Endothelial cell of umbilical vein (primary cell): Measurements from ENCODE around the gene LMO7. TPM values are rescaled to one million over a fixed set of nuclear protein-coding genes. Genes with fewer than 3 reads are reported as not detected.

Experiments
- BruUV-seq: library from RNA; stranded (reverse); fragments of 400-500 nt; replicated peaks from 2 replicates; lab custom pipeline; 2021; lab: Mats Ljungman, UMichigan
- CTCF ChIA-PET: fragments of 300-600, 350-600 bp; sonication (Branson Sonifier 250); formaldehyde crosslinking; loops from one replicate; lab custom pipeline; 2021; ENCODE audit warnings: antibody characterized with exemption, inconsistent platforms; lab: Charles Lee
- POLR2A ChIA-PET: fragments of 300-600, 350-600 bp; sonication (Branson Sonifier 250); formaldehyde crosslinking; loops from one replicate; lab custom pipeline; 2021; ENCODE audit warnings: antibody characterized with exemption, inconsistent platforms; lab: Charles Lee
- DNase-seq: peaks from one replicate; pipeline ENCODE4 v3.0.0-alpha.2; 2011; ENCODE audit warnings: low read depth, low spot score
- FAIRE-seq: peaks from 2 replicates; lab custom pipeline; 2011; peaks lifted over from hg19 to GRCh38; lab: Jason Lieb, UNC
- H2AFZ ChIP-seq: 2 replicates; pipeline ENCODE4 v1.6.0; 2012; ENCODE audit warnings: low read depth, low read length, control low read depth, inconsistent platforms
- H3K27ac ChIP-seq: 2 replicates; pipeline ENCODE4 v1.5.1; 2011; ENCODE audit warnings: low read depth, mild to moderate bottlenecking, control low read depth, low read length, moderate library complexity; ENCODE audit not compliant: insufficient read depth
- H3K27me3 ChIP-seq, 2 experiments: 2 replicates each; pipeline versions ENCODE4 v1.6.0 to v1.6.1; 2011; ENCODE audit warnings: low read length in 2 of 2, mixed read lengths in 1 of 2; ENCODE audit not compliant: control insufficient read depth in 2 of 2, insufficient read depth in 2 of 2
- H3K36me3 ChIP-seq, 2 experiments: 2 replicates in 1 of 2; 3 replicates in 1 of 2; pipeline ENCODE4 v1.5.1; 2011; ENCODE audit warnings: low read length in 2 of 2, mild to moderate bottlenecking in 1 of 2, moderate library complexity in 1 of 2; ENCODE audit not compliant: control insufficient read depth in 2 of 2, insufficient read depth in 2 of 2; ENCODE audit errors: extremely low read depth in 1 of 2
- H3K4me1 ChIP-seq: 3 replicates; pipeline ENCODE4 v1.5.1; 2011; ENCODE audit warnings: mild to moderate bottlenecking, low read length; ENCODE audit not compliant: control insufficient read depth, insufficient read depth; ENCODE audit errors: extremely low read depth
- H3K4me2 ChIP-seq: 2 replicates; pipeline ENCODE4 v1.6.1; 2011; ENCODE audit warnings: low read length, control low read depth, mixed read lengths; ENCODE audit not compliant: insufficient read depth
- H3K4me3 ChIP-seq, 3 experiments: fragments of 200-600 bp in 1 of 3; sonication (generic), shearing (Covaris generic) in 1 of 3; replicated peaks in 1 of 3; 2 replicates each; pipeline ENCODE4 v1.5.1; 2011 to 2016; ENCODE audit warnings: control low read depth in 3 of 3, low read length in 3 of 3, mild to moderate bottlenecking in 2 of 3, inconsistent platforms in 1 of 3, low read depth in 1 of 3, moderate library complexity in 1 of 3; ENCODE audit not compliant: insufficient read depth in 1 of 3
- H3K79me2 ChIP-seq: 2 replicates; pipeline ENCODE4 v1.6.0; 2012; ENCODE audit warnings: low read length, inconsistent platforms; ENCODE audit not compliant: control insufficient read depth, insufficient read depth
- H3K9ac ChIP-seq: replicated peaks from 2 replicates; pipeline ENCODE3; 2011; ENCODE audit warnings: low read length, control low read depth; ENCODE audit not compliant: insufficient read depth; ENCODE audit errors: extremely low read depth
- H3K9me1 ChIP-seq: replicated peaks from 3 replicates; pipeline ENCODE4 v1.6.0; 2011; ENCODE audit warnings: mild to moderate bottlenecking, low read length; ENCODE audit not compliant: control insufficient read depth, insufficient read depth; ENCODE audit errors: extremely low read depth
- H3K9me3 ChIP-seq: replicated peaks from 2 replicates; pipeline ENCODE4 v1.5.1; 2012; ENCODE audit warnings: low read length, inconsistent platforms; ENCODE audit not compliant: control insufficient read depth, insufficient read depth
- H4K20me1 ChIP-seq: replicated peaks from 2 replicates; pipeline ENCODE3; 2011; ENCODE audit warnings: mild to moderate bottlenecking, low read length; ENCODE audit not compliant: control insufficient read depth, insufficient read depth; ENCODE audit errors: extremely low read depth
- CTCF ChIP-seq, 2 donors: IDR thresholded peaks; 1 replicate in 1 of 2; 2 replicates in 1 of 2; pipeline ENCODE4 v1.5.1; 2011; ENCODE audit warnings: low read length in 2 of 2, mild to moderate bottlenecking in 2 of 2, moderate library complexity in 2 of 2, control low read depth in 1 of 2, inconsistent platforms in 1 of 2, low read depth in 1 of 2; ENCODE audit not compliant: insufficient read depth in 1 of 2; ENCODE audit errors: extremely low read depth in 1 of 2
- EZH2 ChIP-seq: IDR thresholded peaks from 2 replicates; pipeline ENCODE4 v1.6.1; 2012; ENCODE audit warnings: borderline replicate concordance, low read depth, mild to moderate bottlenecking, moderate library complexity, low read length, inconsistent platforms; ENCODE audit not compliant: severe bottlenecking
- FOS ChIP-seq: IDR thresholded peaks from 2 replicates; pipeline ENCODE4 v1.6.1; 2011; ENCODE audit warnings: mild to moderate bottlenecking, low read length, moderate library complexity, borderline replicate concordance; ENCODE audit not compliant: insufficient read depth
- GATA2 ChIP-seq: IDR thresholded peaks from 2 replicates; pipeline ENCODE4 v1.7.0; 2011; ENCODE audit warnings: low read depth, mild to moderate bottlenecking, moderate library complexity, mixed read lengths, low read length; ENCODE audit not compliant: insufficient read length, insufficient read depth
- JUN ChIP-seq: IDR thresholded peaks from 2 replicates; pipeline ENCODE4 v1.6.1; 2011; ENCODE audit warnings: borderline replicate concordance, low read depth; ENCODE audit not compliant: insufficient read length, insufficient read depth
- MAX ChIP-seq: IDR thresholded peaks from 2 replicates; pipeline ENCODE4 v1.6.1; 2011; ENCODE audit not compliant: insufficient read depth, insufficient read length
- MYC ChIP-seq: IDR thresholded peaks from one replicate; pipeline ENCODE4 v1.6.1; 2011; ENCODE audit warnings: mild to moderate bottlenecking, low read depth, low read length
- POLR2A ChIP-seq: IDR thresholded peaks from 2 replicates; pipeline ENCODE4 v1.6.1; 2012; ENCODE audit warnings: low read depth, mild to moderate bottlenecking, control low read depth, low read length
- POLR2AphosphoS5 ChIP-seq: IDR thresholded peaks from 2 replicates; pipeline ENCODE4 v1.6.1; 2012; ENCODE audit warnings: low read depth, mild to moderate bottlenecking, control low read depth, low read length, moderate library complexity; ENCODE audit not compliant: insufficient read depth
- dilution Hi-C: fragments of 300-500 bp; cut with MboI; formaldehyde crosslinking; loops from one replicate; pipeline ENCODE4 v1.15.0; 2019; ENCODE audit warnings: low sequenced_read_pairs; ENCODE audit not compliant: extremely low pct_ligation_motif_present
- intact Hi-C: fragments of 100-400 bp; cut with micrococcal nuclease; formaldehyde crosslinking; loops from one replicate; pipeline ENCODE4 v1.10.0; 2022
- polyA plus RNA-seq, 4 experiments: library from polyadenylated mRNA; depleted of rRNA in 3 of 4; stranded (reverse) in 3 of 4; unstranded in 1 of 4; fragments of >200 nt; gene quantifications; 2 replicates each; pipeline versions ENCODE4 v1.2.1 to v1.2.3, GENCODE V29; 2011 to 2012; ENCODE audit warnings: missing spikeins in 1 of 4
- total RNA-seq: library from RNA; stranded (reverse); gene quantifications from 2 replicates; pipeline ENCODE4 v1.2.3, GENCODE V29; 2021

Gene LMO7
- total and polyA plus RNA-seq, 2 donors (not counting 3 experiments of a cell fraction or from before 2014, with no cell fraction given): 10.5 to 21.1 TPM

DNA sequence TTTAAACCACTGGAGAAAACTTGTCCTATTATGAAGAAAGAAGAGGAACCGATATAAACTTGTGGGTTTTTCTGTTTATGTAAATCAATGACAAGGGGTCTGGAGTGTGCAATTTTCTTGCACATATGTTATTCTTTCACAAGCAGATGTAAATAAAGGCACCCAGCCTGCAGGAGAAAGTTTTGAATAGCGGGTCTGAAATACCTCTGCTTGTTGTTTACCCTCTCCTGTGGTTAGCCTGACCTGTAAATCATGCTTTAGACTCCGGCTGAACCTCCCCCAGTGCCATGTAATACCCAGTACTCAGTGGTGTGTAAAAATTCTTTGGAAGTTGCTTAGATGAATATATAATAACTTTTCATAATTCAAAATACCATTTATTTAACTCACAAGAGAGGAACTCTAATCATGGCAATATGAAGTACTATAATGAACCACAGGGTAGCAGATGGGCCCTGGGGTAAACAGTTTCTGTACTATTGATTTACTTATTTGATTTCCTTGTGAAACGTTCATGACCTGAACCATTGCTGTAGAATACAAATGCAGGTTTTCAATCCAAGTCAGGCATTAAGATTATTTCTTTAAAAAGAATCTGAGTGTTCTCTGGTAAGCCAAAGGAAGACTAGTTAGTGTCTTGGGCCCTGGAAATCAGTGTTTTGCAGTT lies 245.1 kb downstream of the LMO7 start:
- ChIA-PET CTCF (interaction anchor here (0.8 to 1.8 kb wide), 3 partner anchors 185 to 1023 kb away, joined by 3 to 5 read pairs (median 4); no protein-coding TSS in a partner anchor), POLR2A (no interaction called here)
- TF ChIP-seq MAX: no peak
- no peak for TF ChIP-seq FOS
- TF ChIP-seq EZH2: no peak
- no peak for TF ChIP-seq MYC
- TF ChIP-seq POLR2A: no peak
- no peak for TF ChIP-seq POLR2AphosphoS5
- TF ChIP-seq CTCF (IDR thresholded peaks at IDR 0.05; ENCODE audit: extremely low read depth in 1 of 2, insufficient read depth in 1 of 2, low read depth in 1 of 2, low read length in 2 of 2): no peak
- TF ChIP-seq JUN: no peak
- TF ChIP-seq GATA2: no peak
- Histone ChIP-seq H3K9me3 (no peaks in the 10 kb centered on the region), H3K27me3 (no peaks in the 10 kb centered on the region), H3K4me2 (no peak overlapping the region), H3K9ac (no peak overlapping the region), H3K79me2 (no peaks in the 10 kb centered on the region), H4K20me1 (no peaks in the 10 kb centered on the region), H2AFZ (no peak overlapping the region), H3K27ac (no peak overlapping the region), H3K9me1 (no peaks in the 10 kb centered on the region), H3K4me1 (no peaks in the 10 kb centered on the region), H3K4me3 (no peak overlapping the region), H3K36me3 (no peaks in the 10 kb centered on the region)
- DNase-seq (no peak), FAIRE-seq (no peak)
- BruUV-seq: no TSS peak
- intact Hi-C loops (no loop called here), dilution Hi-C loops (no loop called here)
